Right lung (tissue), 5 donors: Measurements from ENCODE around the gene SPATA32. TPM values are rescaled to one million over a fixed set of nuclear protein-coding genes. Genes with fewer than 3 reads are reported as not detected.

Experiments
- polyA plus RNA-seq, 5 donors: library from polyadenylated mRNA; unstranded; fragments of 120-200 nt; gene quantifications; one replicate each; pipeline versions ENCODE4 v1.2.1 to v1.2.3, GENCODE V29; 2013; ENCODE audit warnings: inconsistent platforms in 1 of 5, low replicate concordance in 1 of 5; ENCODE audit not compliant: insufficient read length in 5 of 5, insufficient read depth in 1 of 5

The SPATA32 gene
- polyA plus RNA-seq, 5 donors: 0.23 to 0.45 (median 0.31) TPM

Other genes with a start within 250 kb of the SPATA32 start
- gene DCAKD, start 210.5 kb downstream of the SPATA32 start, polyA plus RNA-seq: 10 to 100 TPM; 37.3 to 54.2 (median 48.5) TPM
- gene NMT1, start 200.8 kb downstream of the SPATA32 start, polyA plus RNA-seq: 10 to 100 TPM; 58.8 to 74.3 (median 63.0) TPM
- gene PLCD3, start 129.6 kb downstream of the SPATA32 start, polyA plus RNA-seq: 10 to 100 TPM; 12.0 to 26.9 (median 13.4) TPM
- 10 to 100 TPM; 12.1 to 17.6 (median 15.5) TPM for gene ACBD4, start 126.4 kb downstream of the SPATA32 start, polyA plus RNA-seq
- gene HEXIM1, start 113.6 kb downstream of the SPATA32 start, polyA plus RNA-seq: 10 to 100 TPM; 31.6 to 39.4 (median 37.0) TPM
- 10 to 100 TPM in 3 of 5 donors, 1 to 10 TPM in 2; 8.0 to 11.1 (median 10.7) TPM for gene HEXIM2, start 100.2 kb downstream of the SPATA32 start, polyA plus RNA-seq
- 1 to 10 TPM; 5.3 to 8.2 (median 6.9) TPM for gene FMNL1, start 40.2 kb downstream of the SPATA32 start, polyA plus RNA-seq
- gene MAP3K14, start 54.9 kb upstream of the SPATA32 start, polyA plus RNA-seq: 1 to 10 TPM; 5.4 to 7.8 (median 6.8) TPM
- 10 to 100 TPM; 18.7 to 34.2 (median 24.8) TPM for gene ARHGAP27, start 170.8 kb upstream of the SPATA32 start, polyA plus RNA-seq
- gene PLEKHM1, start 228.6 kb upstream of the SPATA32 start, polyA plus RNA-seq: 10 to 100 TPM; 12.2 to 19.9 (median 17.8) TPM